HG02610 (cell line): ENCODE measurements around the gene GPR148.
A peak's percentile ranks its signal among the peaks of the same experiment; 100 is the strongest.
"Not testable (repeated sequence)": the region's sequence is repeated elsewhere in the genome, so short reads cannot be mapped to it uniquely, and the experiment has no call there.

Experiments used
- ATAC-seq: cut with Tn5 transposase; IDR thresholded peaks from one replicate; pipeline ENCODE4 v1.9.1; 2021; ENCODE audit warnings: mild to moderate bottlenecking, moderate library complexity; ENCODE audit not compliant: unreplicated experiment

The GPR148 gene, protein sequence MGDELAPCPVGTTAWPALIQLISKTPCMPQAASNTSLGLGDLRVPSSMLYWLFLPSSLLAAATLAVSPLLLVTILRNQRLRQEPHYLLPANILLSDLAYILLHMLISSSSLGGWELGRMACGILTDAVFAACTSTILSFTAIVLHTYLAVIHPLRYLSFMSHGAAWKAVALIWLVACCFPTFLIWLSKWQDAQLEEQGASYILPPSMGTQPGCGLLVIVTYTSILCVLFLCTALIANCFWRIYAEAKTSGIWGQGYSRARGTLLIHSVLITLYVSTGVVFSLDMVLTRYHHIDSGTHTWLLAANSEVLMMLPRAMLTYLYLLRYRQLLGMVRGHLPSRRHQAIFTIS

DNA sequence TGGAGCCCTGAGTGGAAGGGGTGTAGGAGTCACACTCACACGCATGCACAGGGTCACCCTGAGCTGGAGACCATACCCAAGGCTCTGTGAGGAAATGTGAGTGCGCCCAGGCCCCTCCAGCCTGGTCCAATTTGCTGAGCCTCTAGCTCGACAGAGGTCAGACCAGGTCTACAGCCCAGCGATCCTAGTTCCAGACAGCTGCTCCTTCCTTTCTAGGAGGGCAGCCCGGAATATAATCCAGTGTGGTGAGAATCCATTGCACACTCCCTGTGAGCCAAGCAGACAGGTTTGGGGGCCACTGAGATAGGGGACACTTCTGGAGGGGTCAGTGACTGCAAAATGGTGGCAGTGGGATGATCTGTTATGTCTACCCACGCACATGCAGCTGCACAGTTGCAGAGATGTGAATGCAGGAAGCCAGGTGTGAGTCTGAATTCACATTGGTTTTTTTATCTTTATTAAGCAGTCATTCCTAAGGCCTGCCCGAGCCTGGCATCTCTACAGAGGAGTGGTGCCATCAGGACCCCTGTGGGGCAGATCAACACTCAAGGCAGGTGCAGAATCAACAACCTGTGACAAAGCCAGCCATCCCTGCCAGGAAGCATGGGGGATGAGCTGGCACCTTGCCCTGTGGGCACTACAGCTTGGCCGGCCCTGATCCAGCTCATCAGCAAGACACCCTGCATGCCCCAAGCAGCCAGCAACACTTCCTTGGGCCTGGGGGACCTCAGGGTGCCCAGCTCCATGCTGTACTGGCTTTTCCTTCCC, at the start of gene GPR148:
GPR148 (plus strand) TSS at position 522 of the 768 bp plus-strand sequence; CDS start at position 604, 82 bp downstream.
- ATAC-seq, result no peak

DNA sequence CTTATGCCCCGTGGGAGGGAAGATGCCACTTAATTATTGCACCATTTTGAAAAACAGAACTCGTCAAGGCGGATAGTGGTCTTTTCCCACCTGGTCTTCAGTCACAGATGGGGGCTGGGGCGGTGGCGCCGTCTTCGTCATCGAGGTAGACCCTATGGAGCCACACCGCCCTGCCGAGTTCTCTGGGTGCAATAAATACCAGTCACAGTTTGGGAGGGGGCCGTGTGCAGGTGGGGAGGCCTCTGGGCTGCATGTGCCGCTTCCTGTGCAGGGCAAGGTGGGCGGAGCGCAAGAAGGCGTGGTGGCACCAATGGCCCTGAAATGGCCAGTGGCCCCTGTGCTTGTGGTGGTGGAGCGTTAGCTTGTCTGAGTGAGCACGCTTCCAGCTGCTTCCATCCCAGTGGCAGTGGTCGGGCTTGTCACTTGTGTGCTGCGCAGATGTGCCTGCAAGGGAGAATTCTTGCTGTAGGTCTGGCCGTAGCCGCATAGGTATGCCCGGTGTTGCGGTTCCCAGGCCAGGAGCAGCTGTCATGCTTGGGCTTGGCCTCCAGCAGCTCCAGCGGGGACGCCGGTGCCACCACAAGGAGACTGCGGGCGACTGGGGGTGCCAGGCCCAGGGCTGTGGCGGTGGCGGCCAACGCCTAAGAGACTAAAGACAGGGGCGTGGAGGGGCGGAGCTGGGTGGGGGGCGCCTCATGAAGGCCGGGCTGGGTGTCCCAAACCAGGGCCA, 36.7 kb upstream of the GPR148 start:
- ATAC-seq, result not testable (repeated sequence)

DNA sequence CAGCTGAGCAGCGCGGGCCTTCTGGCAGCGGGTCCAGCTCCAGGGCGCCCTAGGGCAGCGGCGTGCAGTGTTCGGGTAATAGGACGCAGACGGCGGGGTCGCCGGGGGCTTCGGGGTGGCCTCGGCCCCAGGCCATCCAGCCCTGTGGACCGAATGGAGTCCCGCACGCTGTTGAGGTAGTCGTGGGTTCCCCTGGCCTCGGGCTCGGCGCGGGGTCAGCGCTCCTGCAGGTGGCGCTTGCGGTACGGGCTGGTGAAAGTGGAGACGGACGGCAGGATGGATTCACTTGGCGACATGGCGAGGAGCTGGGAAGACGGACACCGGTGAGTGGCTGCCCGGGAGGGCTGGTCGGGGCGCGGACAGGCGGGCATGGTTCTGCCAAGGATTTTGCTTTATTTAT, 35.4 kb upstream of the GPR148 start:
- not testable (repeated sequence) for ATAC-seq

DNA sequence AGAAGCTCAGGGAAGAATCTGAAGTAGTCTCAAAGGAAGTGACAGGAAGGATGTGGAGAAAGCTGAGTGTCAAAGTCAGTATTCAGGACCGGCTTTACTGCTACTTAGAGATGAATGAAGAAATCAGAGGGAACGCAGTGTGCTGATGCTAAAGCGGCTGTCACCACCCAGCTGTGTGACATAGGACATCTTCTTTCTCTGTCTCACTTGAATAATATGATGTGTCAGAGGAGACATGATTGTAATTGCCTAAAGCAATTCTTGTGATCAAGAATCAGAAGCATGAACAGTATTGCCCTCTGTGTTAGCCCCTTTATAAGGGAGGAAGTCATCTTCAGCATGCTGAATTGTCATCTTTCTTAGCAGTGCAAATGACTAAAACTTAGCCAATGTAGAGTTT, 25.6 kb upstream of the GPR148 start:
- ATAC-seq, result not testable (repeated sequence)

DNA sequence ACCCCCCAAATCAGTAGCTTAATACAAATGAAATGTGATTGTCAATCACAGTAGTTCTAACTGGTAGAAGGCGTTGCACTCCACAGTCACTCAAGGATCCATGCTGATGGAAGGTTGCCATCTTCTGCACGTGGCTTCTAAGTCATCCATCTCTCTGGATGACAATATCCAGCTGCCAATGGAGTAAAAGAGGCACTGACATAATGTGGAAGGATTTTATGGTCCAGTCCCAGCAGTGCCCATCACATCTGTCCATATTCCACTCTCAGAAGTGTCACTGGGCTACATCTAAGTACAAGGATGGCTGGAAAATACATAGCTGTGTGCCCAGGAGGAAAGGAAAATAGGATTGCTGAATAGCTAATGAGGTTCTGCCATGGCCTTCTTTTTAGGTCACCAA, 14.1 kb upstream of the GPR148 start:
- not testable (repeated sequence) for ATAC-seq

DNA sequence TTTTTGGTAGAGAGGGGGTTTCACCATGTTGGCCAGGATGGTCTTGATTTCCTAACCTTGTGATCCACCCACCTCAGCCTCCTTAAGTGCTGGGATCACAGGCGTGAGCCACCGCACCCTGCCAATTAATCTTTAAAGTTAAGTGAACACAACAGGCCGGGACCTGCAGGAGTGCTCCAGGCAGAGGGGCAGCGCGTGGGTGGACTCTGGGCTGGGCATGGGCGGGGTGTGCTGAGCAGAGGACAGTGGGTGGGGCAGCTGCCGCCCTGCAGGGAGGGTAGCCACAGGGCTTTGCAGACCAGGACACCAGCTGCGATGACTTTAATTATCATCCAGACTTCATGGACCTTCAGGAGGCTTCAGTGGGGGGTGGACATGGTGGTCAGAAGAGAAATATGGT, 8.8 kb upstream of the GPR148 start:
- ATAC-seq, result no peak

DNA sequence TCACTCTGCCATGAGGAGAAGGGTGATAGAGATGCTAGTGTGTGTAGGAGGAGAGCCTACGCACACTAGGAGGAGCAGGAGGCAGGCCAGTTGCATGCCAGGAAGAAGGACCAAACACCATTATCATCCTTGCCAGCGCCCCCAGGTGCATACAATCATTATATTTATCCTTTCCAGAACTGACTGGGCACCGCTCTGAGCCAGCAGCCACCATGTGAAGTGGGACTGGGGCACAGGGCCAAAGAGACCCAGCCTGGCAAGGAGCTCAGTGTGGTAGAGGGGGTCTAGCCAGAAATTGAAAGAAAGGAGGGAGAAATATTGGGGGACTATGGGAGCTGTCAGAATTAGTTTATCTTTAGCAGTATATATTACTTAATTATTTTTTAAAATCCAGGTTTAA, 8.3 kb upstream of the GPR148 start:
- ATAC-seq, result no peak

DNA sequence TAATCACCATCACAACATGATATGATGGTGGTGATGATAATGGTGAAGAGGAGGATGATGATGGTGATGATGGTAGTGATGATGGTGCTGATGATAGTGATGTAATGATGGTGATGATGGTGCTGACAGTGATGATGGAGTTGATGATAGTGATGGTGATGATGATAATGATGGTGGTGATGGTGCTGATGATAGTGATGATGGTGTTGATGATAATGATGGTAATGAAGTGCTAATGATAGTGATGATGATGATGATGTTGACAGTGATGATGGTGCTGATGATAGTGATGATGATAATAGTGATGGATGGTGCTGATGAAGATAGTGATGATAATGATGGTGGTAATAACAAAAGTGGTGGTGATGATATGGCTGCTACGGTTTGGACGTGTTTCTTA, 4.4 kb upstream of the GPR148 start:
- no peak for ATAC-seq

DNA sequence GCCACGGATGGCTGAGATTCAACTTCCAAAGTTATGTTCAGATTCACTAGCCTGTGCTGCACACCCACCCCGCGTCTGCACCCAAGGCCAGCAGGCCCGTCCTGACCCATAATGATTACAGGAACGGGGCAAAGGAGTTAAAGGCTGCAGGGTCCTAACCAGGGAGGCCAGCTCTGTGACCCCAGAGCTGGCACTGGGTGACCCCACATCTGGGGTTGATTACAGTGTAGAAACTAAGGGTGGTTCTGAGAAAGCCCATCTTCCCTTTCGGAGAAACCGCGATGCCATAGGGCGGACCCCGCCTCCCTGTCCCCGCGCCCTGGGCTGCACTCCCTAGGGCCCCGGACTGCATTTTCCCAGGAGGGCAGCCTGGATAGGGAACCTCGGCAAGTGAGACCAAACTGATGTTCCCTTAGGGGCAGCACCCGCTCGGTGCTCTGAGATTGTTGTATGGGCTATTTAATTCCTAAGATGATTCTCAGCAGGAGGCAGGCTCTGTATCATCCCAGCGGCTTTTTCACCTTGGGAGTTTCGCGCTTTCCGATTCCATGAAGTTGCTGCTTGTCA, 2.2 kb upstream of the GPR148 start:
- no peak for ATAC-seq

DNA sequence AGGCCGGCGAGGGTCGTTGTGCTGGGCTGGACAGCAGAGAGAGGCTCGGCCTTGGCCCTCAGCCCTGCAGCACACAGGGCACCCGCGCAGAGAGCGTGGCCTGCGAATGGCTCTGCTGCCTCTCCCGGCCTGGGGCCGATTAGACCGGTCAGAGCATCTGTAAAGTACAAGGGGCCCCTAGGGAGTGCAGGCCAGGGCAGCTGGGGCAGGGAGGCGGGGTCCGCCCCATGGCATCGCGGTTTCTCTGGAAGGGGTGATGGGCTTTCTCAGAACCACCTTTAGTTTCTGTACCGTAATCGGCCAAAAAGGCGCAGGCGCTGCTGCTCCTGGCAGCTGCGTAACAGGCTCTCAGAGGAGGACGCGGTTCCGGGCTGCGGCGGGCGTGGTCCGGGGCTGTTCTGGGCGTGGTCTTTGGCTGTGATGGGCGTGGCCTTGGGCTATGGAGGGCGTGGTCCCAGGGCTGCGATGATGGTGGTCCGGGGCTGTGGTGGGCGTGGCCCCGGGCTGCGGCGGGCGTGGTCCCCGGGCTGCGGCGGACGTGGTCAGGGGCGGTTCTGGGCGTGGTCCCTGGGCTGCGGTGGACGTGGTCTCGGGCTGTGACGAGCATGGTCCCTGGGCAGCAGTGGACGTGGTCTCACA, 1.5 kb upstream of the GPR148 start:
- ATAC-seq, result peak; percentile 94

DNA sequence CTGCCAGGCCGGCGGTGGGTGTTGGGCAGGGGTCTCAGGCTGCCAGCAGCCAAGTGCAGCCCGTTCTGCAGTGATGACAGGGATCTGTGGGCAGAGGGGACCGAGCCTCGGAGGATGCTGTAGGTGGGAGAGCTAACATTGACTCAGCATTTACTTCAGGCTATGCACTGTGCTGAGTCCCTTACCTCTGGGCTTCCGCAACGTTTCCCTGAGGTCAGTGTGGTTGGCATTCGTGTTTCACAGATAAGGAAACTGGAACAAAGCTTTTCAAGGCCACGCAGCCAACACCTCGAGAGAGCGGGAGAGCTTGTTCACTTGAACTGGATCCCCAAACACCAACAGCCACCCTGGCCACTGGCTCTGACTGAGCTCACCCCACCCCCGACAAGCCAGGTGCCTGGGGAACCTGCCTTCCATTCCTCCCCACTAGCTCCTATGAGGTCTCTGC, 839 bp upstream of the GPR148 start:
- peak; percentile 10 for ATAC-seq

DNA sequence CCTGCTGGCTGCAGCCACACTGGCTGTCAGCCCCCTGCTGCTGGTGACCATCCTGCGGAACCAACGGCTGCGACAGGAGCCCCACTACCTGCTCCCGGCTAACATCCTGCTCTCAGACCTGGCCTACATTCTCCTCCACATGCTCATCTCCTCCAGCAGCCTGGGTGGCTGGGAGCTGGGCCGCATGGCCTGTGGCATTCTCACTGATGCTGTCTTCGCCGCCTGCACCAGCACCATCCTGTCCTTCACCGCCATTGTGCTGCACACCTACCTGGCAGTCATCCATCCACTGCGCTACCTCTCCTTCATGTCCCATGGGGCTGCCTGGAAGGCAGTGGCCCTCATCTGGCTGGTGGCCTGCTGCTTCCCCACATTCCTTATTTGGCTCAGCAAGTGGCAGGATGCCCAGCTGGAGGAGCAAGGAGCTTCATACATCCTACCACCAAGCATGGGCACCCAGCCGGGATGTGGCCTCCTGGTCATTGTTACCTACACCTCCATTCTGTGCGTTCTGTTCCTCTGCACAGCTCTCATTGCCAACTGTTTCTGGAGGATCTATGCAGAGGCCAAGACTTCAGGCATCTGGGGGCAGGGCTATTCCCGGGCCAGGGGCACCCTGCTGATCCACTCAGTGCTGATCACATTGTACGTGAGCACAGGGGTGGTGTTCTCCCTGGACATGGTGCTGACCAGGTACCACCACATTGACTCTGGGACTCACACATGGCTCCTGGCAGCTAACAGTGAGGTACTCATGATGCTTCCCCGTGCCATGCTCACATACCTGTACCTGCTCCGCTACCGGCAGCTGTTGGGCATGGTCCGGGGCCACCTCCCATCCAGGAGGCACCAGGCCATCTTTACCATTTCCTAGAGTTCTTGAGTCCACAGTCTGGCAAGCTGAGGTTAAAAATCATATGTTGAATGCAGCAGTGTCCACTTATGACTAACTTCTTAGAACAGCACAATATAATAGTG, 741 bp downstream of the GPR148 start:
- no peak for ATAC-seq

DNA sequence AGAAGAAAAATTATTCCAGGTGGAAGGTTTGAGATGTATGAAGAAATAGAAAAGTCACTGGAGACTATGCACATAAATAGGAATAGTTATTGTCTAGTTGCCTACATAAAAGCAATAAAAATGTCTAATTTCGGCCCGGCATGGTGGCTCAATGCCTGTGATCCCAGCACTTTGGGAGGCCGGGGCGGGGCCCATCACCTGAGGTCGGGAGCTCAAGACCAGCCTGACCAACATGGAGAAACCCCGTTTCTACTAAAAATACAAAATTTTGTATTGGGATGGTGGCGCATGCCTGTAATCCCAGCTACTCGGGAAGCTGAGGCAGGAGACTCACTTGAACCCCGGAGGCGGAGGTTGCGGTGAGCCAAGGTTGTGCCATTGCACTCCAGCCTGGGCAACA, 3.4 kb downstream of the GPR148 start:
- ATAC-seq, result not testable (repeated sequence)

DNA sequence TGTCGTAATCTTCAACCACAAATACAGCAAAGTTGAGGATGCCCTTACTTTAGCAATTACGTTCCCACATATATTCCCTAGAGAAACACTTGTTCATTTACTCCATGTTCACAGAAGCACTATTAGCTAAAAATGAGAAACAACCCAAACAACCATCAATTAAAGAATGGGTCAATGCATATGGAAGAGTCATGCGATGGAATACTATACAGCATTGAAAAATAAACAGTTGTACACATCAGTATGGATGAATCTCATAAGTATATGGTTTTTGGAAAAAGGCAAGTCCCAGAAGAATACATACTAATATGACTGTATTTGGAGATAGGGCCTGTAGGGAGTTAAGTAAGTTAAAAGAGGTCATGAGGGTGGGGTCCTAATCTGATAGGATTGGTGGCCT, 6.3 kb downstream of the GPR148 start:
- no peak for ATAC-seq

DNA sequence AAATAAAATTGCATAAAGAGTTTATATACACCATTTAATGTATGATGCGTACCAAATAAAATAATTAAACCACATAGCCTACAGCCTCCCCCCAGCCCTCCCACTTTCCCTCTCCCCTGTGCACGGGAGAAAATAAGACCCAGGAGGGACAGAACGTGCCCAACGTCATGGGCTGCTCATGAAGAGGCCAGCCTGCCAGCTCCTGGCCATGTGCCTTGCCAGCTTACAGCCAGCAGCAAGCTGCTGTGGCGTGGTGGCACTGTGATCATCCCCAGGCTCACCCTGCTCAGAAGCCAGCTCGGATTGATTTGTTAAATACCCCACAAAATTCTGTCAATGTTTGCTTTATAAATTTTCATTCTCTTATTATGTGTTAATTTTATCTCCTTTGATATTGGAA, 7.6 kb downstream of the GPR148 start:
- ATAC-seq, result no peak

DNA sequence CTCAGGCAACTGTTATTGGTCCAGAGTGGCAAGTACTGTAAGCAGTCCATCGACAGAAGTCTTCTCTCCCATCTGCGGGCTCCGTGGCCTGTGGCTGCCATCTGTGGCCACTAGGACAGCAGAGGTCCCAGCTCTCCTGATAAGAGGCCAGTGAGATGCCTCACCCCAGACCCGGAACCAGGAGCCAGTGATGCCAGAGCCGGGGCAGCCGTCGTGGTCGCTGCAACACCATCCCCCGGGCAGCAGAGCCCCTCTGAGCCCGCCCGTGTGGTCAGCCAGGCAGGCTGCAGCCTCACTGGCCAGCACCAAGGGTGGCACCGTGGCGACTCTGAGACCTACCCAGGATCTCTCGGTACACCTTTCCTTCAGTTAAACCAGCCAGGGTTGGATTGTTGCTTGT, 8.7 kb downstream of the GPR148 start:
- no peak for ATAC-seq

DNA sequence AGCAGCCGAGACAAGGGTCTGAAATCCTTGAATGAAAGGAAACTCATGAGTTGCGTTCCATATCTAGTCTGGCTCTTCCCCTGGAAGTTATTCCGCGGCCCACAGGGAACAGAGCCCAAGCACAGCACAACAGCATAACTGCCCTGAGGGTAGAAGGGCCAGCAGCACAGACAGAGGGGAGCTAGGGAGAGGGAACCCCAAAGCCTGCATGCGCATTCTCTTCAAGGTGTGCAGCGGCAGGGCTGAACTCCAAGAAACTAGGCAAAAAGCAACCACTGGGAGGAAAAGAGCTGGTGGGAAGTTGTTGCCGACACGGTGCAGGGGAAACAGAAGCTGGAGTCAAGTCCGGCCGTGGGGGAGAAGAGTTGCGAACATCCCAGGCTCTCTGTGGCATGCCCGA, 11.8 kb downstream of the GPR148 start:
- ATAC-seq, result no peak

DNA sequence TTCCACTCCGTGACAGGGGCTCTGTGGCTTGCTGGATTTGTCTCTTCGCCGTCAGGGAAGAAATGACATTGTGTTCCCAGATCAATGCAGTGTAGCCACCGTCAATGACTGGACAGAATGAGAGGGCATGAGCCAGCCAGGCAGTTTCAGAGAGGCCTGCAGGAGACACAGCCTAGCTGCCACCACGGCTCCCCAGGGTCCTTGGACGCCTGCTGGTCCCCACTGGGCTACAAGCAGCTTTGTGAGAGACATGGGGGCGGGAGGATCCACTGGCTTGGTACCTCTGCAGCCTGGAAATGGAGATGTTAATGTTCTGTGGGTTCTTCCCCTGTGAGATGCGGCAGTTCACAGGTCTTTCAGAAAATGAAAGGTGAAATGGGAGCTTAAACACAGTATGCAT, 14.4 kb downstream of the GPR148 start:
- ATAC-seq, result no peak

DNA sequence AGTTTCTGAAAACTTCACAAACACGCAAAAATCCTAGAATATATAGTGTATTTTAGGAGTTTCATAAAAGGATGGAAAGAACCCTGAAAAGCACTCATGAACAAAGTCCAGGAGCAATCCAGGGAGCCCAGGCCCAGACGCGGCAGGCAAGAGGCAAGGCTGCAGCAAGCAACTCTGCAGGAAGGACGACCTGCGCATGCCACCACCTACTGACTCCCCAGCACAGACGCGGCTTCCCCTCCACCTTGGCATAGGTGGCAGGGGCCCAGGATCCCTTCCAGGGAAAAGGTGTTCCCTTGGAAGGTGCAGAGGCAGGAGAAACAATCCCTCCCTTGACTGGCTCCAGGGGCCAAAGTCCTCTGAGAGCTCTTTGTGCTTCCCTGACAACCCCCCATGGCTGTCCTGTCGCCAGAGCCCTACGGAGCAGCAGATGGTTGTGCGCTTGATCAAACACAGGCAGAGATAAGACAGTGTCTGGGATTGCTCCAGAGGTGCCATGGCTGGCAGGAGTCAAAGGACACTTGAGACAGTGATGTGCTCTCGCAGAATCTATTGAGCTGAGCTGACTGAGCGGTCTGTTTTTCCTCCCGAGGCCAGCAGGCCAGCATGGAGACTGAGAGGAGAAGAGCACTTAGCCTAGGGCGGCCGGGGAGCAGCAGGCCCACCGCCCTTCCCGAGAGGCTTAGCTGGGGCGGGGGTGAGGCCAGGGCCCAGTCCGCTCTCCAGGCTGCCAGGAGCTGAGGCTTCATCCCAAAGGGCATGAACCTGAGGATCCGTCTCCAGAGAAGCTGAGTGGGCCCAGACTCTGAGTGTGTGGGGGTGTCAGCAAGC, 15.6 kb downstream of the GPR148 start:
- ATAC-seq, result no peak
